SK-N-SH (cell line): Measurements from ENCODE around the gene PLD4.

Experiments
- CHD2 ChIP-seq: fragments of 150-350 bp; IDR thresholded peaks from 2 replicates; pipeline ENCODE4 v1.6.1; 2018; ENCODE audit warnings: low read length; ENCODE audit not compliant: partially characterized antibody
- CTCF ChIP-seq: fragments of 200-600 bp; sonication (generic); IDR thresholded peaks from 2 replicates; pipeline ENCODE4 v1.6.1; 2017; ENCODE audit warnings: antibody characterized with exemption, mild to moderate bottlenecking, moderate library complexity
- EP300 ChIP-seq, 2 experiments: IDR thresholded peaks; 2 replicates each; pipeline versions ENCODE4 v1.4.0 to v1.6.1; 2012; ENCODE audit warnings: borderline replicate concordance in 1 of 2, low read depth in 1 of 2, low read length in 1 of 2
- MAX ChIP-seq: IDR thresholded peaks from 2 replicates; pipeline ENCODE4 v1.4.0; 2012; ENCODE audit warnings: low read depth
- POLR2AphosphoS5 ChIP-seq: IDR thresholded peaks from 2 replicates; pipeline ENCODE4 v1.6.1; 2012; ENCODE audit warnings: low read depth, low read length
- RXRA ChIP-seq: IDR thresholded peaks from 2 replicates; pipeline ENCODE4 v1.4.0; 2012; ENCODE audit warnings: low read depth, mild to moderate bottlenecking, borderline replicate concordance
- SIN3A ChIP-seq: IDR thresholded peaks from 2 replicates; pipeline ENCODE4 v1.6.1; 2012; ENCODE audit warnings: low read depth, mild to moderate bottlenecking, low read length, moderate library complexity, borderline replicate concordance
- TEAD4 ChIP-seq: IDR thresholded peaks from 2 replicates; pipeline ENCODE4 v1.4.0; 2012; ENCODE audit warnings: mild to moderate bottlenecking, borderline replicate concordance; ENCODE audit not compliant: insufficient read depth
- USF2 ChIP-seq: fragments of 150-350 bp; IDR thresholded peaks from 2 replicates; pipeline ENCODE4 v1.6.1; 2017; ENCODE audit warnings: antibody characterized with exemption, low read length, low read depth, borderline replicate concordance
- YY1 ChIP-seq: IDR thresholded peaks from 2 replicates; pipeline ENCODE4 v1.4.0; 2012; ENCODE audit warnings: low read depth, mild to moderate bottlenecking
- ZBTB33 ChIP-seq: IDR thresholded peaks from 2 replicates; pipeline ENCODE4 v1.4.0; 2012; ENCODE audit warnings: low read depth, borderline replicate concordance

GRCh38 chr14:104927432-104927816 lies 2.7 kb downstream of the PLD4 start:
- TF ChIP-seq SIN3A: no peak
- no peak for TF ChIP-seq CTCF
- TF ChIP-seq TEAD4: no peak
- no peak for TF ChIP-seq ZBTB33
- TF ChIP-seq CHD2: no peak
- no peak for TF ChIP-seq EP300 (IDR thresholded peaks at IDR 0.05; ENCODE audit: borderline replicate concordance in 1 of 2, low read depth in 1 of 2, low read length in 1 of 2)
- no peak for TF ChIP-seq POLR2AphosphoS5
- no peak for TF ChIP-seq RXRA
- no peak for TF ChIP-seq MAX
- TF ChIP-seq USF2: no peak
- TF ChIP-seq YY1: no peak
